ENCODE data around the gene PLAC1. TPM values are rescaled to one million over a fixed set of nuclear protein-coding genes. Genes with fewer than 3 reads are reported as not detected.

PLAC1 gene
- total and polyA plus RNA-seq, 2 experiments from 2014 or later, result 0.93 to 2.9 TPM

GRCh38 chrX:134526399-134526798 is 131.9 kb downstream of the PLAC1 start:
- Histone ChIP-seq H3K9me2 (replicated peaks; ENCODE audit: insufficient read depth) (no peaks in the 10 kb centered on the region), H3K79me2 (no peaks in the 10 kb centered on the region), H3K9me3 (ENCODE audit: low read depth) (no peaks in the 10 kb centered on the region), H3K4me1 (ENCODE audit: insufficient read depth) (no peaks in the 10 kb centered on the region), H4K20me1 (ENCODE audit: insufficient read depth, poor library complexity, severe bottlenecking) (no peaks in the 10 kb centered on the region), H3K4me3 (no peak overlapping the region), H3K27ac (no peak overlapping the region), H3K36me3 (replicated peaks; ENCODE audit: insufficient read depth, low read depth) (no peaks in the 10 kb centered on the region), H3K27me3 (no peaks in the 10 kb centered on the region), H2AFZ (no peak overlapping the region), H3K4me2 (no peak overlapping the region)
- TF ChIP-seq CTCF (IDR thresholded peaks at IDR 0.05; ENCODE audit: poor library complexity) (no peak), EZH2 (IDR thresholded peaks at IDR 0.05; ENCODE audit: borderline replicate concordance) (no peak), EZH2phosphoT487 (IDR thresholded peaks at IDR 0.05; ENCODE audit: low read depth, severe bottlenecking, unreplicated experiment) (no peak)
- WGBS (ENCODE audit: low lambda C conversion rate, missing lambda C conversion rate), result 86% methylated on average over 5 of the region's 5 CpGs
- DNase-seq (ENCODE audit: low spot score), result no peak

GRCh38 chrX:134525086-134525792 is 133.0 kb downstream of the PLAC1 start:
- 85% methylated on average over 15 of the region's 15 CpGs for WGBS (ENCODE audit: low lambda C conversion rate, missing lambda C conversion rate)
- no peak for TF ChIP-seq EZH2 (IDR thresholded peaks at IDR 0.05; ENCODE audit: borderline replicate concordance)
- TF ChIP-seq EZH2phosphoT487 (IDR thresholded peaks at IDR 0.05; ENCODE audit: low read depth, severe bottlenecking, unreplicated experiment), result no peak
- TF ChIP-seq CTCF (IDR thresholded peaks at IDR 0.05; ENCODE audit: poor library complexity), result no peak
- no peaks in the 10 kb centered on the region for H3K4me1 ChIP-seq (ENCODE audit: insufficient read depth)
- no peaks in the 10 kb centered on the region for H3K36me3 ChIP-seq (replicated peaks; ENCODE audit: insufficient read depth, low read depth)
- no peak for DNase-seq (ENCODE audit: low spot score)
- no peaks in the 10 kb centered on the region for H3K9me2 ChIP-seq (replicated peaks; ENCODE audit: insufficient read depth)
- H3K4me2 ChIP-seq, result no peak overlapping the region
- no peaks in the 10 kb centered on the region for H4K20me1 ChIP-seq (ENCODE audit: insufficient read depth, poor library complexity, severe bottlenecking)
- no peak overlapping the region for H3K27ac ChIP-seq
- no peak overlapping the region for H2AFZ ChIP-seq
- no peak overlapping the region for H3K4me3 ChIP-seq
- no peaks in the 10 kb centered on the region for H3K79me2 ChIP-seq
- no peaks in the 10 kb centered on the region for H3K9me3 ChIP-seq (ENCODE audit: low read depth)
- H3K27me3 ChIP-seq, result no peaks in the 10 kb centered on the region

- H3K27ac ChIP-seq, result no peak overlapping the region
- H3K4me1 ChIP-seq (ENCODE audit: insufficient read depth), result no peaks in the 10 kb centered on the region
- no peaks in the 10 kb centered on the region for H4K20me1 ChIP-seq (ENCODE audit: insufficient read depth, poor library complexity, severe bottlenecking)
- no peak overlapping the region for H3K4me2 ChIP-seq
- H2AFZ ChIP-seq, result no peak overlapping the region
- H3K27me3 ChIP-seq, result no peaks in the 10 kb centered on the region
- WGBS (ENCODE audit: low lambda C conversion rate, missing lambda C conversion rate), result 82% methylated on average over 6 of the region's 6 CpGs
- H3K9me2 ChIP-seq (replicated peaks; ENCODE audit: insufficient read depth), result no peaks in the 10 kb centered on the region
- H3K36me3 ChIP-seq (replicated peaks; ENCODE audit: insufficient read depth, low read depth), result no peaks in the 10 kb centered on the region
- H3K4me3 ChIP-seq, result no peak overlapping the region
- no peaks in the 10 kb centered on the region for H3K9me3 ChIP-seq (ENCODE audit: low read depth)
- TF ChIP-seq CTCF (IDR thresholded peaks at IDR 0.05; ENCODE audit: poor library complexity) (no peak), EZH2 (IDR thresholded peaks at IDR 0.05; ENCODE audit: borderline replicate concordance) (no peak), EZH2phosphoT487 (IDR thresholded peaks at IDR 0.05; ENCODE audit: low read depth, severe bottlenecking, unreplicated experiment) (no peak)
- H3K79me2 ChIP-seq, result no peaks in the 10 kb centered on the region
- DNase-seq (ENCODE audit: low spot score), result no peak
Observed at GRCh38 chrX:134524181-134524580, 134.1 kb downstream of the PLAC1 start.
